GM12892 (cell line): ENCODE results near the gene RAD50.

Experiments
- POLR2A ChIP-seq: IDR thresholded peaks from 2 replicates; pipeline ENCODE4 v1.6.1; 2011; ENCODE audit warnings: low read depth, low read length, control low read depth
- POLR2AphosphoS5 ChIP-seq: IDR thresholded peaks from 2 replicates; pipeline ENCODE4 v1.6.1; 2011; ENCODE audit warnings: low read depth, low read length, control low read depth

- TF ChIP-seq POLR2AphosphoS5 (no peak), POLR2A (no peak)
These were observed 132.0 kb downstream of the RAD50 start for GRCh38 chr5:132688536-132689339.
